Measurements from ENCODE around the gene MTM1.

The MTM1 gene

GRCh38 chrX:150649096-150649870, 80.9 kb downstream of the MTM1 start:
- Mint-ChIP-seq H3K4me3 (no peak overlapping the region), H3K36me3 (peaks cover 47% of the 10 kb centered on the region), H3K9me3 (no peaks in the 10 kb centered on the region), H3K27ac (peak overlapping the region; percentile 88), H3K4me1 (no peaks in the 10 kb centered on the region)
- ATAC-seq (no peak), DNase-seq (ENCODE audit: low spot score in 2 of 2) (no peak)

GRCh38 chrX:150651906-150652305, 83.5 kb downstream of the MTM1 start:
- no peak overlapping the region for H3K4me3 Mint-ChIP-seq
- ATAC-seq, result no peak
- peak overlapping the region; percentile 44 for H3K27ac Mint-ChIP-seq
- DNase-seq (ENCODE audit: low spot score in 2 of 2), result no peak
- peaks cover 29% of the 10 kb centered on the region for H3K36me3 Mint-ChIP-seq
- H3K9me3 Mint-ChIP-seq, result no peaks in the 10 kb centered on the region
- H3K4me1 Mint-ChIP-seq, result no peaks in the 10 kb centered on the region

- H3K4me1 Mint-ChIP-seq, result no peaks in the 10 kb centered on the region
- H3K4me3 Mint-ChIP-seq, result no peak overlapping the region
- DNase-seq (ENCODE audit: low spot score in 2 of 2), result no peak
- no peak for ATAC-seq
- H3K27ac Mint-ChIP-seq, result no peak overlapping the region
- peaks cover 38% of the 10 kb centered on the region for H3K36me3 Mint-ChIP-seq
- H3K9me3 Mint-ChIP-seq, result no peaks in the 10 kb centered on the region
Observed at GRCh38 chrX:150655788-150656187, 87.4 kb downstream of the MTM1 start.

- no peaks in the 10 kb centered on the region for H3K9me3 Mint-ChIP-seq
- peaks cover 47% of the 10 kb centered on the region for H3K36me3 Mint-ChIP-seq
- H3K4me3 Mint-ChIP-seq, result no peak overlapping the region
- ATAC-seq (no peak), DNase-seq (ENCODE audit: low spot score in 2 of 2) (no peak)
- H3K27ac Mint-ChIP-seq, result no peak overlapping the region
- H3K4me1 Mint-ChIP-seq, result peaks cover 10% of the 10 kb centered on the region
Observed at GRCh38 chrX:150663073-150663472, 94.7 kb downstream of the MTM1 start.

- DNase-seq (ENCODE audit: low spot score in 2 of 2) (no peak), ATAC-seq (no peak)
- H3K27ac Mint-ChIP-seq, result no peak overlapping the region
- H3K36me3 Mint-ChIP-seq, result peaks cover 40% of the 10 kb centered on the region
- H3K4me3 Mint-ChIP-seq, result no peak overlapping the region
- no peaks in the 10 kb centered on the region for H3K9me3 Mint-ChIP-seq
- H3K4me1 Mint-ChIP-seq, result peaks cover 10% of the 10 kb centered on the region
Observed at GRCh38 chrX:150664290-150664689, 95.9 kb downstream of the MTM1 start.

- Mint-ChIP-seq H3K4me1 (no peaks in the 10 kb centered on the region), H3K27ac (no peak overlapping the region), H3K9me3 (peaks cover 2% of the 10 kb centered on the region), H3K36me3 (no peaks in the 10 kb centered on the region), H3K4me3 (no peak overlapping the region)
- DNase-seq (ENCODE audit: low spot score in 2 of 2) (no peak), ATAC-seq (no peak)
Observed at GRCh38 chrX:150676221-150676620, 107.8 kb downstream of the MTM1 start.

- peaks cover 2% of the 10 kb centered on the region for H3K9me3 Mint-ChIP-seq
- H3K36me3 Mint-ChIP-seq, result no peaks in the 10 kb centered on the region
- ATAC-seq (peak; percentile 50), DNase-seq (ENCODE audit: low spot score in 2 of 2) (no peak)
- no peak overlapping the region for H3K4me3 Mint-ChIP-seq
- H3K4me1 Mint-ChIP-seq, result peaks cover 6% of the 10 kb centered on the region
- H3K27ac Mint-ChIP-seq, result no peak overlapping the region
Observed at GRCh38 chrX:150680974-150681373, 112.6 kb downstream of the MTM1 start.

GRCh38 chrX:150683112-150683511, 114.7 kb downstream of the MTM1 start:
- no peaks in the 10 kb centered on the region for H3K9me3 Mint-ChIP-seq
- H3K4me1 Mint-ChIP-seq, result peaks cover 7% of the 10 kb centered on the region
- no peak overlapping the region for H3K27ac Mint-ChIP-seq
- H3K4me3 Mint-ChIP-seq, result no peak overlapping the region
- no peak for ATAC-seq
- no peaks in the 10 kb centered on the region for H3K36me3 Mint-ChIP-seq
- no peak for DNase-seq (ENCODE audit: low spot score in 2 of 2)

GRCh38 chrX:150683536-150684146, 115.2 kb downstream of the MTM1 start:
- peak in 1 of 2 donors; percentile 51 for DNase-seq (ENCODE audit: low spot score in 2 of 2)
- no peak overlapping the region for H3K27ac Mint-ChIP-seq
- no peaks in the 10 kb centered on the region for H3K9me3 Mint-ChIP-seq
- H3K4me3 Mint-ChIP-seq, result no peak overlapping the region
- peaks cover 12% of the 10 kb centered on the region for H3K4me1 Mint-ChIP-seq
- no peaks in the 10 kb centered on the region for H3K36me3 Mint-ChIP-seq
- ATAC-seq, result peak; percentile 45

- Mint-ChIP-seq H3K4me3 (no peak overlapping the region), H3K36me3 (peaks cover 10% of the 10 kb centered on the region), H3K27ac (no peak overlapping the region), H3K9me3 (no peaks in the 10 kb centered on the region), H3K4me1 (peaks cover 39% of the 10 kb centered on the region)
- ATAC-seq (no peak), DNase-seq (ENCODE audit: low spot score in 2 of 2) (no peak)
Observed at GRCh38 chrX:150688911-150689451, 120.6 kb downstream of the MTM1 start.

- ATAC-seq (peak; percentile 57), DNase-seq (ENCODE audit: low spot score in 2 of 2) (no peak)
- Mint-ChIP-seq H3K27ac (no peak overlapping the region), H3K4me1 (peaks cover 44% of the 10 kb centered on the region), H3K4me3 (no peak overlapping the region), H3K9me3 (no peaks in the 10 kb centered on the region), H3K36me3 (peaks cover 18% of the 10 kb centered on the region)
Observed at GRCh38 chrX:150690126-150690525, 121.7 kb downstream of the MTM1 start.

GRCh38 chrX:150692296-150692695, 123.9 kb downstream of the MTM1 start:
- Mint-ChIP-seq H3K36me3 (peaks cover 27% of the 10 kb centered on the region), H3K4me3 (peak overlapping the region; percentile 76), H3K4me1 (peaks cover 65% of the 10 kb centered on the region), H3K9me3 (no peaks in the 10 kb centered on the region), H3K27ac (peak overlapping the region; percentile 90)
- no peak for DNase-seq (ENCODE audit: low spot score in 2 of 2)
- ATAC-seq, result no peak

GRCh38 chrX:150692831-150693724, 124.7 kb downstream of the MTM1 start, which contains the start of gene MTMR1:
TSS of gene MTMR1 (plus strand) at chrX:150693396. CDS start at chrX:150693531, 135 bp downstream.
- H3K9me3 Mint-ChIP-seq, result no peaks in the 10 kb centered on the region
- DNase-seq (ENCODE audit: low spot score in 2 of 2) (peak in 1 of 2 donors; percentile 10), ATAC-seq (peak; percentile 33)
- peak within 1 kb of the TSS; percentile 91 for H3K27ac Mint-ChIP-seq
- peaks cover 27% of the 10 kb centered on the region for H3K36me3 Mint-ChIP-seq
- peak within 1 kb of the TSS; percentile 76 for H3K4me3 Mint-ChIP-seq
- H3K4me1 Mint-ChIP-seq, result peaks cover 65% of the 10 kb centered on the region

- peak; percentile 35 to 77 for DNase-seq (ENCODE audit: low spot score in 2 of 2)
- no peaks in the 10 kb centered on the region for H3K9me3 Mint-ChIP-seq
- H3K4me1 Mint-ChIP-seq, result peaks cover 56% of the 10 kb centered on the region
- H3K27ac Mint-ChIP-seq, result peak overlapping the region; percentile 91
- H3K4me3 Mint-ChIP-seq, result peak overlapping the region; percentile 71
- peaks cover 27% of the 10 kb centered on the region for H3K36me3 Mint-ChIP-seq
- ATAC-seq, result peak; percentile 45
Observed at GRCh38 chrX:150693725-150694574, 125.5 kb downstream of the MTM1 start.
